ENCODE data around the gene LRRC2.
"Not testable (repeated sequence)": the region's sequence is repeated elsewhere in the genome, so short reads cannot be mapped to it uniquely, and the experiment has no call there.

Gene LRRC2

GRCh38 chr3:46580675-46581074 is 14.6 kb upstream of the LRRC2 start:
- ChIA-PET CTCF (no interaction called here), POLR2A (no interaction called here)
- H3K36me3 ChIP-seq (ENCODE audit: control insufficient read depth in 4 of 4, insufficient read depth in 4 of 4, low read length in 3 of 4) = no peaks in the 10 kb centered on the region
- H3K27me3 ChIP-seq (replicated peaks in 2 of 5; ENCODE audit: control insufficient read depth in 4 of 5, insufficient read depth in 5 of 5, low read length in 4 of 5) = peaks cover 0 to 12% (median 3%) of the 10 kb centered on the region in 5 experiments
- H3K27ac ChIP-seq (ENCODE audit: insufficient read depth in 1 of 2, low read depth in 1 of 2, low read length in 2 of 2, poor library complexity in 1 of 2, severe bottlenecking in 2 of 2) = no peak overlapping the region
- WGBS (ENCODE audit: insufficient coverage) = 100% methylated on average over 1 of the region's 1 CpG
- H3K4me3 ChIP-seq (ENCODE audit: control insufficient read depth in 1 of 7, extremely low read depth in 1 of 7, insufficient read depth in 4 of 7, low read depth in 2 of 7, low read length in 6 of 7) = no peak overlapping the region
- H3K9me3 ChIP-seq (ENCODE audit: control extremely low read depth in 1 of 5, control insufficient read depth in 4 of 5, insufficient read depth in 2 of 5, low read depth in 1 of 5, low read length in 4 of 5) = peaks cover 0 to 1% (median 0%) of the 10 kb centered on the region in 5 experiments
- H3K4me1 ChIP-seq (ENCODE audit: control extremely low read depth in 1 of 4, control insufficient read depth in 4 of 4, insufficient read depth in 4 of 4, low read length in 3 of 4) = peaks cover 0 to 6% (median 2%) of the 10 kb centered on the region in 4 experiments
- DNase-seq = no peak

GRCh38 chr3:46579756-46580286 is 13.7 kb upstream of the LRRC2 start:
- H3K4me1 ChIP-seq (ENCODE audit: control extremely low read depth in 1 of 4, control insufficient read depth in 4 of 4, insufficient read depth in 4 of 4, low read length in 3 of 4) = peaks cover 0 to 6% (median 2%) of the 10 kb centered on the region in 4 experiments
- no peak overlapping the region for H3K4me3 ChIP-seq (ENCODE audit: control insufficient read depth in 1 of 7, extremely low read depth in 1 of 7, insufficient read depth in 4 of 7, low read depth in 2 of 7, low read length in 6 of 7)
- whole genome bisulfite sequencing (ENCODE audit: insufficient coverage) = 92% methylated on average over 13 of the region's 14 CpGs
- H3K36me3 ChIP-seq (ENCODE audit: control insufficient read depth in 4 of 4, insufficient read depth in 4 of 4, low read length in 3 of 4) = no peaks in the 10 kb centered on the region
- H3K27me3 ChIP-seq (replicated peaks in 2 of 5; ENCODE audit: control insufficient read depth in 4 of 5, insufficient read depth in 5 of 5, low read length in 4 of 5) = peaks cover 0 to 13% (median 0%) of the 10 kb centered on the region in 5 experiments
- ChIA-PET POLR2A (no interaction called here), CTCF (no interaction called here)
- H3K9me3 ChIP-seq (ENCODE audit: control extremely low read depth in 1 of 5, control insufficient read depth in 4 of 5, insufficient read depth in 2 of 5, low read depth in 1 of 5, low read length in 4 of 5) = peaks cover 0 to 1% (median 0%) of the 10 kb centered on the region in 5 experiments
- DNase-seq = no peak
- no peak overlapping the region for H3K27ac ChIP-seq (ENCODE audit: insufficient read depth in 1 of 2, low read depth in 1 of 2, low read length in 2 of 2, poor library complexity in 1 of 2, severe bottlenecking in 2 of 2)

GRCh38 chr3:46578973-46579755 is 13.1 kb upstream of the LRRC2 start:
- ChIA-PET CTCF (no interaction called here), POLR2A (no interaction called here)
- Histone ChIP-seq H3K27ac (ENCODE audit: insufficient read depth in 1 of 2, low read depth in 1 of 2, low read length in 2 of 2, poor library complexity in 1 of 2, severe bottlenecking in 2 of 2) (no peak overlapping the region), H3K27me3 (replicated peaks in 2 of 5; ENCODE audit: control insufficient read depth in 4 of 5, insufficient read depth in 5 of 5, low read length in 4 of 5) (peaks cover 0 to 15% (median 0%) of the 10 kb centered on the region in 5 experiments), H3K4me3 (ENCODE audit: control insufficient read depth in 1 of 7, extremely low read depth in 1 of 7, insufficient read depth in 4 of 7, low read depth in 2 of 7, low read length in 6 of 7) (no peak overlapping the region), H3K36me3 (ENCODE audit: control insufficient read depth in 4 of 4, insufficient read depth in 4 of 4, low read length in 3 of 4) (no peaks in the 10 kb centered on the region), H3K9me3 (ENCODE audit: control extremely low read depth in 1 of 5, control insufficient read depth in 4 of 5, insufficient read depth in 2 of 5, low read depth in 1 of 5, low read length in 4 of 5) (peaks cover 0 to 1% (median 0%) of the 10 kb centered on the region in 5 experiments), H3K4me1 (ENCODE audit: control extremely low read depth in 1 of 4, control insufficient read depth in 4 of 4, insufficient read depth in 4 of 4, low read length in 3 of 4) (peaks cover 0 to 6% (median 2%) of the 10 kb centered on the region in 4 experiments)
- WGBS (ENCODE audit: insufficient coverage) = 75% methylated on average over 5 of the region's 10 CpGs
- peak in 2 of 3 donors; percentile 12 to 27 for DNase-seq

- POLR2A ChIA-PET; H3K9me3 ChIP-seq (ENCODE audit: control extremely low read depth in 1 of 5, control insufficient read depth in 4 of 5, insufficient read depth in 2 of 5, low read depth in 1 of 5, low read length in 4 of 5); H3K4me1 ChIP-seq (ENCODE audit: control extremely low read depth in 1 of 4, control insufficient read depth in 4 of 4, insufficient read depth in 4 of 4, low read length in 3 of 4); CTCF ChIA-PET; H3K4me3 ChIP-seq (ENCODE audit: control insufficient read depth in 1 of 7, extremely low read depth in 1 of 7, insufficient read depth in 4 of 7, low read depth in 2 of 7, low read length in 6 of 7); H3K27ac ChIP-seq (ENCODE audit: insufficient read depth in 1 of 2, low read depth in 1 of 2, low read length in 2 of 2, poor library complexity in 1 of 2, severe bottlenecking in 2 of 2); H3K36me3 ChIP-seq (ENCODE audit: control insufficient read depth in 4 of 4, insufficient read depth in 4 of 4, low read length in 3 of 4); DNase-seq: not testable (repeated sequence)
- peaks cover 0 to 15% (median 0%) of the 10 kb centered on the region in 5 experiments for H3K27me3 ChIP-seq (replicated peaks in 2 of 5; ENCODE audit: control insufficient read depth in 4 of 5, insufficient read depth in 5 of 5, low read length in 4 of 5)
- WGBS (ENCODE audit: insufficient coverage) = 100% methylated on average over 3 of the region's 18 CpGs
Observed at GRCh38 chr3:46577580-46578249, 11.6 kb upstream of the LRRC2 start.

GRCh38 chr3:46576879-46577278 is 10.8 kb upstream of the LRRC2 start:
- peaks cover 0 to 6% (median 2%) of the 10 kb centered on the region in 4 experiments for H3K4me1 ChIP-seq (ENCODE audit: control extremely low read depth in 1 of 4, control insufficient read depth in 4 of 4, insufficient read depth in 4 of 4, low read length in 3 of 4)
- no peaks in the 10 kb centered on the region for H3K36me3 ChIP-seq (ENCODE audit: control insufficient read depth in 4 of 4, insufficient read depth in 4 of 4, low read length in 3 of 4)
- DNase-seq = no peak
- no peak overlapping the region for H3K27ac ChIP-seq (ENCODE audit: insufficient read depth in 1 of 2, low read depth in 1 of 2, low read length in 2 of 2, poor library complexity in 1 of 2, severe bottlenecking in 2 of 2)
- H3K27me3 ChIP-seq (replicated peaks in 2 of 5; ENCODE audit: control insufficient read depth in 4 of 5, insufficient read depth in 5 of 5, low read length in 4 of 5) = peaks cover 0 to 15% (median 0%) of the 10 kb centered on the region in 5 experiments
- peaks cover 0 to 1% (median 0%) of the 10 kb centered on the region in 5 experiments for H3K9me3 ChIP-seq (ENCODE audit: control extremely low read depth in 1 of 5, control insufficient read depth in 4 of 5, insufficient read depth in 2 of 5, low read depth in 1 of 5, low read length in 4 of 5)
- ChIA-PET CTCF (no interaction called here), POLR2A (no interaction called here)
- no peak overlapping the region for H3K4me3 ChIP-seq (ENCODE audit: control insufficient read depth in 1 of 7, extremely low read depth in 1 of 7, insufficient read depth in 4 of 7, low read depth in 2 of 7, low read length in 6 of 7)
- 29% methylated on average over 20 of the region's 21 CpGs for WGBS (ENCODE audit: insufficient coverage)

- no peak for DNase-seq
- Histone ChIP-seq H3K4me3 (ENCODE audit: control insufficient read depth in 1 of 7, extremely low read depth in 1 of 7, insufficient read depth in 4 of 7, low read depth in 2 of 7, low read length in 6 of 7) (no peak overlapping the region), H3K36me3 (ENCODE audit: control insufficient read depth in 4 of 4, insufficient read depth in 4 of 4, low read length in 3 of 4) (no peaks in the 10 kb centered on the region), H3K4me1 (ENCODE audit: control extremely low read depth in 1 of 4, control insufficient read depth in 4 of 4, insufficient read depth in 4 of 4, low read length in 3 of 4) (peaks cover 0 to 6% (median 2%) of the 10 kb centered on the region in 4 experiments), H3K9me3 (ENCODE audit: control extremely low read depth in 1 of 5, control insufficient read depth in 4 of 5, insufficient read depth in 2 of 5, low read depth in 1 of 5, low read length in 4 of 5) (peaks cover 0 to 1% (median 0%) of the 10 kb centered on the region in 5 experiments), H3K27me3 (replicated peaks in 2 of 5; ENCODE audit: control insufficient read depth in 4 of 5, insufficient read depth in 5 of 5, low read length in 4 of 5) (peaks cover 0 to 15% (median 0%) of the 10 kb centered on the region in 5 experiments), H3K27ac (ENCODE audit: insufficient read depth in 1 of 2, low read depth in 1 of 2, low read length in 2 of 2, poor library complexity in 1 of 2, severe bottlenecking in 2 of 2) (no peak overlapping the region)
- POLR2A ChIA-PET = no interaction called here
- CTCF ChIA-PET = no interaction called here
- WGBS (ENCODE audit: insufficient coverage) = 80% methylated on average over 7 of the region's 10 CpGs
Observed at GRCh38 chr3:46576386-46576785, 10.3 kb upstream of the LRRC2 start.

Measured in common myeloid progenitor, CD34-positive (primary cell).